ENCODE data around the gene CAMTA2.
A peak's percentile ranks its signal among the peaks of the same experiment; 100 is the strongest.

The CAMTA2 gene

GRCh38 chr17:4949321-4950074 is 38.0 kb downstream of the CAMTA2 start:
- Histone ChIP-seq H3K79me2 (ENCODE audit: low read length) (peaks cover 44% of the 10 kb centered on the region), H3K27me3 (replicated peaks; ENCODE audit: insufficient read depth, low read length) (no peaks in the 10 kb centered on the region), H3K9me3 (replicated peaks; ENCODE audit: insufficient read depth, low read length) (no peaks in the 10 kb centered on the region), H3K4me2 (ENCODE audit: low read depth, low read length) (peak overlapping the region; percentile 94), H3K9ac (ENCODE audit: low read length) (peak overlapping the region; percentile 99), H3F3A (ENCODE audit: insufficient read depth, low read length) (peaks cover 52% of the 10 kb centered on the region), H2AFZ (ENCODE audit: low read length) (peak overlapping the region; percentile 80), H3K27ac (ENCODE audit: low read length) (peak overlapping the region; percentile 100), H4K20me1 (ENCODE audit: insufficient read depth, low read length) (peaks cover 24% of the 10 kb centered on the region), H3K4me3 (ENCODE audit: low read length) (peak overlapping the region; percentile 99), H3K4me1 (ENCODE audit: low read length) (peaks cover 34% of the 10 kb centered on the region), H3K36me3 (replicated peaks; ENCODE audit: insufficient read depth, low read length) (no peaks in the 10 kb centered on the region), H3K9me2 (replicated peaks; ENCODE audit: insufficient read depth, low read length) (no peaks in the 10 kb centered on the region)
- TF ChIP-seq EZH2 (optimal IDR thresholded peaks at IDR 0.05; ENCODE audit: low read depth, low read length) (no peak), CTCF (IDR thresholded peaks at IDR 0.05; ENCODE audit: low read length) (no peak), EZH2phosphoT487 (IDR thresholded peaks at IDR 0.05; ENCODE audit: low read length) (no peak)
- peak; percentile 97 for DNase-seq

- Histone ChIP-seq H3K27ac (ENCODE audit: low read length) (peak overlapping the region; percentile 100), H4K20me1 (ENCODE audit: insufficient read depth, low read length) (peaks cover 28% of the 10 kb centered on the region), H3K4me1 (ENCODE audit: low read length) (peaks cover 39% of the 10 kb centered on the region), H3K9me2 (replicated peaks; ENCODE audit: insufficient read depth, low read length) (no peaks in the 10 kb centered on the region), H3F3A (ENCODE audit: insufficient read depth, low read length) (peaks cover 58% of the 10 kb centered on the region), H3K79me2 (ENCODE audit: low read length) (peaks cover 50% of the 10 kb centered on the region), H3K9ac (ENCODE audit: low read length) (peak overlapping the region; percentile 99), H3K27me3 (replicated peaks; ENCODE audit: insufficient read depth, low read length) (no peaks in the 10 kb centered on the region), H2AFZ (ENCODE audit: low read length) (peak overlapping the region; percentile 74), H3K9me3 (replicated peaks; ENCODE audit: insufficient read depth, low read length) (no peaks in the 10 kb centered on the region), H3K4me2 (ENCODE audit: low read depth, low read length) (peak overlapping the region; percentile 94), H3K4me3 (ENCODE audit: low read length) (peak overlapping the region; percentile 99), H3K36me3 (replicated peaks; ENCODE audit: insufficient read depth, low read length) (no peaks in the 10 kb centered on the region)
- no peak for TF ChIP-seq EZH2 (optimal IDR thresholded peaks at IDR 0.05; ENCODE audit: low read depth, low read length)
- no peak for TF ChIP-seq CTCF (IDR thresholded peaks at IDR 0.05; ENCODE audit: low read length)
- no peak for TF ChIP-seq EZH2phosphoT487 (IDR thresholded peaks at IDR 0.05; ENCODE audit: low read length)
- peak; percentile 90 for DNase-seq
Measured at GRCh38 chr17:4948931-4949320, 38.5 kb downstream of the CAMTA2 start.

- peak within 1 kb of the TSS; percentile 99 for H3K9ac ChIP-seq (ENCODE audit: low read length)
- TF ChIP-seq EZH2phosphoT487 (IDR thresholded peaks at IDR 0.05; ENCODE audit: low read length) (no peak), CTCF (IDR thresholded peaks at IDR 0.05; ENCODE audit: low read length) (no peak), EZH2 (optimal IDR thresholded peaks at IDR 0.05; ENCODE audit: low read depth, low read length) (no peak)
- H4K20me1 ChIP-seq (ENCODE audit: insufficient read depth, low read length) = peaks cover 28% of the 10 kb centered on the region
- no peaks in the 10 kb centered on the region for H3K27me3 ChIP-seq (replicated peaks; ENCODE audit: insufficient read depth, low read length)
- H3K4me2 ChIP-seq (ENCODE audit: low read depth, low read length) = peak within 1 kb of the TSS; percentile 94
- H3K9me3 ChIP-seq (replicated peaks; ENCODE audit: insufficient read depth, low read length) = no peaks in the 10 kb centered on the region
- peak within 1 kb of the TSS; percentile 99 for H3K4me3 ChIP-seq (ENCODE audit: low read length)
- H3K27ac ChIP-seq (ENCODE audit: low read length) = peak within 1 kb of the TSS; percentile 100
- H3K79me2 ChIP-seq (ENCODE audit: low read length) = peaks cover 55% of the 10 kb centered on the region
- H3K4me1 ChIP-seq (ENCODE audit: low read length) = peaks cover 40% of the 10 kb centered on the region
- H3K36me3 ChIP-seq (replicated peaks; ENCODE audit: insufficient read depth, low read length) = no peaks in the 10 kb centered on the region
- H3K9me2 ChIP-seq (replicated peaks; ENCODE audit: insufficient read depth, low read length) = no peaks in the 10 kb centered on the region
- peaks cover 63% of the 10 kb centered on the region for H3F3A ChIP-seq (ENCODE audit: insufficient read depth, low read length)
- peak; percentile 89 for DNase-seq
- H2AFZ ChIP-seq (ENCODE audit: low read length) = peak within 1 kb of the TSS; percentile 74
Measured at GRCh38 chr17:4948166-4948930, 39.1 kb downstream of the CAMTA2 start, which contains the start of gene PFN1. Gene PFN1 (minus strand): TSS chr17:4948530. CDS start chr17:4948394, 136 bp downstream.
